PC-9 (cell line): ENCODE measurements around the gene ZP1. TPM values are rescaled to one million over a fixed set of nuclear protein-coding genes. Genes with fewer than 3 reads are reported as not detected.
A peak's percentile ranks its signal among the peaks of the same experiment; 100 is the strongest.

Source experiments
- BruUV-seq: library from RNA; stranded (reverse); fragments of 400-500 nt; replicated peaks from 2 replicates; lab custom pipeline; 2021; lab: Mats Ljungman, UMichigan
- CTCF ChIA-PET: fragments of 300-600 bp; sonication (Branson Sonifier 250); formaldehyde crosslinking; loops from one replicate; lab custom pipeline; 2022; ENCODE audit warnings: antibody characterized with exemption; lab: Charles Lee
- POLR2A ChIA-PET: fragments of 300-600 bp; sonication (Branson Sonifier 250); formaldehyde crosslinking; loops from one replicate; lab custom pipeline; 2022; ENCODE audit warnings: antibody characterized with exemption; ENCODE audit not compliant: unreplicated experiment; lab: Charles Lee
- DNase-seq, 2 experiments: peaks; one replicate each; pipeline versions ENCODE4 v3.0.0 to v3.0.0-alpha.2; 2015 to 2022; ENCODE audit warnings: mixed read lengths in 1 of 2
- H2AFZ ChIP-seq: fragments of 200-600 bp; sonication (generic); 2 replicates; pipeline ENCODE4 v1.8.1; 2017; ENCODE audit warnings: antibody characterized with exemption
- H3F3A ChIP-seq: fragments of 200-600 bp; sonication (generic); 2 replicates; pipeline ENCODE4 v1.8.1; 2017; ENCODE audit warnings: antibody characterized with exemption, mild to moderate bottlenecking, low read depth; ENCODE audit not compliant: insufficient read depth
- H3K27ac ChIP-seq: fragments of 200-600 bp; sonication (generic); 2 replicates; pipeline ENCODE4 v1.6.1; 2016; ENCODE audit warnings: mixed run types
- H3K27me3 ChIP-seq: fragments of 200-600 bp; sonication (generic); 2 replicates; pipeline ENCODE4 v1.6.1; 2016; ENCODE audit warnings: low read depth, mixed run types; ENCODE audit not compliant: insufficient read depth
- H3K36me3 ChIP-seq: fragments of 200-600 bp; sonication (generic); 2 replicates; pipeline ENCODE4 v1.6.1; 2016; ENCODE audit warnings: low read depth, mixed run types
- H3K4me1 ChIP-seq: fragments of 200-600 bp; sonication (generic); replicated peaks from 2 replicates; pipeline ENCODE4 v1.6.1; 2016; ENCODE audit warnings: mixed run types; ENCODE audit not compliant: insufficient read depth
- H3K4me2 ChIP-seq: fragments of 200-600 bp; sonication (generic); 2 replicates; pipeline ENCODE4 v1.6.1; 2017; ENCODE audit warnings: mixed run types
- H3K4me3 ChIP-seq: fragments of 200-600 bp; sonication (generic); 2 replicates; pipeline ENCODE4 v1.6.1; 2016; ENCODE audit warnings: mixed run types
- H3K79me2 ChIP-seq: fragments of 200-600 bp; sonication (generic); 2 replicates; pipeline ENCODE4 v1.6.1; 2017; ENCODE audit warnings: low read depth, mixed run types
- H3K9me2 ChIP-seq: fragments of 200-600 bp; sonication (generic); 2 replicates; pipeline ENCODE4 v1.8.1; 2017; ENCODE audit warnings: mild to moderate bottlenecking; ENCODE audit not compliant: insufficient read depth
- H3K9me3 ChIP-seq: fragments of 200-600 bp; sonication (generic); 2 replicates; pipeline ENCODE4 v1.8.1; 2016; ENCODE audit warnings: low read depth; ENCODE audit not compliant: insufficient read depth
- H4K20me1 ChIP-seq: fragments of 200-600 bp; sonication (generic); 2 replicates; pipeline ENCODE4 v1.8.1; 2017; ENCODE audit not compliant: insufficient read depth
- EZH2 ChIP-seq: fragments of 200-600 bp; sonication (generic); IDR thresholded peaks from 2 replicates; pipeline ENCODE4 v1.8.0; 2017; ENCODE audit warnings: antibody characterized with exemption, low read depth
- intact Hi-C: fragments of 100-400 bp; cut with micrococcal nuclease; formaldehyde crosslinking; loops from one replicate; pipeline ENCODE4 v1.10.0; 2022; ENCODE audit not compliant: unreplicated experiment
- total RNA-seq: library from RNA; stranded (reverse); gene quantifications from 2 replicates; pipeline ENCODE4 v1.2.3, GENCODE V29; 2021
- TF ChIP-seq, protein P1 (sequence below): fragments of 200-600 bp; sonication (generic); conservative IDR thresholded peaks from 2 replicates; pipeline ENCODE4 v1.6.1; 2017; ENCODE audit warnings: mixed run types, antibody characterized with exemption, mild to moderate bottlenecking, moderate library complexity

The ZP1 gene
- total RNA-seq, 1 experiment from 2014 or later, result not detected

DNA sequence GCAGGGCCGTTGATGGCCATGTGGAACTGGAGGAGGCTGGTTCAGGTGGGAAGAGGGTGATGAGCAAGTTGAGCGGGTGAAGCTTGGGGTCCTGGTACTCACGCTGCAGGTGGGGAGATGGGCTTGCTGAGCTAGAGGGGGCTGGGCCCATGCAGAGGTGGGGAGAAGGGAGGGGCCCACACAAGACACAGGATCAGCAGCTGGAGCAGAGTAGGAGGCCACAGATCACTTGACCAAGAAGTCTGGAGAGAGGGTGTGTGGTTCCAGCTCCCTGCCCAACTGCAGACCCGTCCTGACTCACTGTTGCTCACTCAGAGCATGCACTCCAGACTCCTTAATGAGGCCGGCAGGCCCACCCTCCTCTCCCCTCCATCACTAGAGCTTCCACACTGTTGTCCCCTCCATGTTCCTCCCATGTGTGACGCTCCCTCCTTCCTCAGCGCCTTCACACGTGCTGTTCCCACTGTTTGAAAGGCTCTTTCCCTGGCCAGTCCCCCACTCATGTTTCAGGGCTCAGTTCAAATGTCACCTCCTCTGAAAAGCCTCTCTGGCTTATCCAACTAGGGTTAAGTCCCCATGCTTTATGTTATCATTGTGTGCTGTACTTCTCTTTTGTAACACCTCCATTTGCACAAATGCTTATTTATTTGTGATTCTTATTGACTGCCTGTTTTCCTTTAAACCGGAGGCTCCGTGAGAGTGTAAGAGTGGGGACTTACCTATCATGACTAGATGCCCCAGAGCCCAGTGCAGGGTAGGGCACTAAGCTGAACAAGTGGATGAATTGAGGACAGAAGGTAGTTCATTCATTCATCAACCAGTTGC lies 23.1 kb upstream of the ZP1 start:
- Histone ChIP-seq H4K20me1 (peaks cover 15% of the 10 kb centered on the region), H3K4me3 (peak overlapping the region; percentile 91; the same call in 1 of the 2 replicates), H3K36me3 (peaks cover 14% of the 10 kb centered on the region), H3K9me2 (no peaks in the 10 kb centered on the region), H3K4me1 (peaks cover 18% of the 10 kb centered on the region), H3K4me2 (peak overlapping the region; percentile 98), H2AFZ (no peak overlapping the region), H3K9me3 (no peaks in the 10 kb centered on the region), H3F3A (no peaks in the 10 kb centered on the region; the same call in 1 of the 2 replicates), H3K27ac (no peak overlapping the region), H3K79me2 (peaks cover 37% of the 10 kb centered on the region), H3K27me3 (no peaks in the 10 kb centered on the region)
- POLR2A ChIA-PET, result interaction anchor here (0.6 kb wide), 1 partner anchor 558 kb away, joined by 5 read pairs; no protein-coding TSS in a partner anchor
- intact Hi-C loops, result no loop called here
- TF ChIP-seq EZH2, result no peak
- TF ChIP-seq, protein P1, sequence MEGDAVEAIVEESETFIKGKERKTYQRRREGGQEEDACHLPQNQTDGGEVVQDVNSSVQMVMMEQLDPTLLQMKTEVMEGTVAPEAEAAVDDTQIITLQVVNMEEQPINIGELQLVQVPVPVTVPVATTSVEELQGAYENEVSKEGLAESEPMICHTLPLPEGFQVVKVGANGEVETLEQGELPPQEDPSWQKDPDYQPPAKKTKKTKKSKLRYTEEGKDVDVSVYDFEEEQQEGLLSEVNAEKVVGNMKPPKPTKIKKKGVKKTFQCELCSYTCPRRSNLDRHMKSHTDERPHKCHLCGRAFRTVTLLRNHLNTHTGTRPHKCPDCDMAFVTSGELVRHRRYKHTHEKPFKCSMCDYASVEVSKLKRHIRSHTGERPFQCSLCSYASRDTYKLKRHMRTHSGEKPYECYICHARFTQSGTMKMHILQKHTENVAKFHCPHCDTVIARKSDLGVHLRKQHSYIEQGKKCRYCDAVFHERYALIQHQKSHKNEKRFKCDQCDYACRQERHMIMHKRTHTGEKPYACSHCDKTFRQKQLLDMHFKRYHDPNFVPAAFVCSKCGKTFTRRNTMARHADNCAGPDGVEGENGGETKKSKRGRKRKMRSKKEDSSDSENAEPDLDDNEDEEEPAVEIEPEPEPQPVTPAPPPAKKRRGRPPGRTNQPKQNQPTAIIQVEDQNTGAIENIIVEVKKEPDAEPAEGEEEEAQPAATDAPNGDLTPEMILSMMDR, result no peak
- no peak for DNase-seq
- BruUV-seq, result no TSS peak
- CTCF ChIA-PET, result interaction anchor here (0.5 kb wide), 1 partner anchor 492 kb away, joined by 3 read pairs; no protein-coding TSS in a partner anchor

GRCh38 chr11:60844870-60845221 lies 22.5 kb upstream of the ZP1 start:
- Histone ChIP-seq H3K27me3 (no peaks in the 10 kb centered on the region), H3K4me1 (peaks cover 18% of the 10 kb centered on the region), H4K20me1 (peaks cover 15% of the 10 kb centered on the region), H3K79me2 (peaks cover 37% of the 10 kb centered on the region), H3K36me3 (peaks cover 20% of the 10 kb centered on the region), H3F3A (no peaks in the 10 kb centered on the region; the same call in 1 of the 2 replicates), H3K9me3 (no peaks in the 10 kb centered on the region), H3K9me2 (no peaks in the 10 kb centered on the region), H3K4me3 (peak overlapping the region; percentile 91; the same call in 1 of the 2 replicates), H2AFZ (no peak overlapping the region), H3K4me2 (peak overlapping the region; percentile 98), H3K27ac (no peak overlapping the region)
- intact Hi-C loops, result no loop called here
- TF ChIP-seq EZH2, result no peak
- TF ChIP-seq, protein P1, result no peak
- no peak for DNase-seq
- ChIA-PET POLR2A (no interaction called here), CTCF (interaction anchor here (0.5 kb wide), 1 partner anchor 491 kb away, joined by 3 read pairs; no protein-coding TSS in a partner anchor)
- no TSS peak for BruUV-seq

DNA sequence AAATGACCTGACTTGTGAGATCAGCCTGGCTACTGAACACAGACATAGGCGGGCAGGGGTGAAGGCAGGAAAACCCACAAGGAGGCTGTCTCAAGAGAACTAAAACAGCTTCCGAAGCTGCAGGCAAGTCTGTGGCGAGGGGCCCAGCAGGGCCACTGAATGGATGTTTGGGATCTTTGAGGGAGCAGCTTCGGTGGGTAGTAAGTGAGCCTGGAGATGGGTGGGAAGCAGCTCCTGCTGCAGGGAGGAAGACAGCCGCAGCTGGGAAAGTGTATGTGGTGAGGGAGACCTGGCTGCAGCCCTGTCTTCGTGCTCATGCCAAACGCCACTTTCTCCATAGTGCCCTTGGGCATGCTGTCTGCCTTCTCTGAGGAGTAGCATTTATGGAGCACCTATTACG lies 22.0 kb upstream of the ZP1 start:
- ChIA-PET CTCF (no interaction called here), POLR2A (no interaction called here)
- no TSS peak for BruUV-seq
- H3K4me3 ChIP-seq, result no peak overlapping the region
- intact Hi-C loops, result no loop called here
- no peaks in the 10 kb centered on the region; the same call in 1 of the 2 replicates for H3F3A ChIP-seq
- no peak for DNase-seq
- TF ChIP-seq, protein P1, result no peak
- no peak for TF ChIP-seq EZH2
- no peak overlapping the region for H3K27ac ChIP-seq
- no peaks in the 10 kb centered on the region for H3K9me3 ChIP-seq
- peaks cover 18% of the 10 kb centered on the region for H3K4me1 ChIP-seq
- H3K36me3 ChIP-seq, result peaks cover 20% of the 10 kb centered on the region
- peaks cover 15% of the 10 kb centered on the region for H4K20me1 ChIP-seq
- no peaks in the 10 kb centered on the region for H3K9me2 ChIP-seq
- H3K4me2 ChIP-seq, result no peak overlapping the region; the same call in none of the 2 replicates
- H3K27me3 ChIP-seq, result no peaks in the 10 kb centered on the region
- peaks cover 37% of the 10 kb centered on the region for H3K79me2 ChIP-seq
- H2AFZ ChIP-seq, result no peak overlapping the region
